ENCODE results near the gene TMEM59L.

DNA sequence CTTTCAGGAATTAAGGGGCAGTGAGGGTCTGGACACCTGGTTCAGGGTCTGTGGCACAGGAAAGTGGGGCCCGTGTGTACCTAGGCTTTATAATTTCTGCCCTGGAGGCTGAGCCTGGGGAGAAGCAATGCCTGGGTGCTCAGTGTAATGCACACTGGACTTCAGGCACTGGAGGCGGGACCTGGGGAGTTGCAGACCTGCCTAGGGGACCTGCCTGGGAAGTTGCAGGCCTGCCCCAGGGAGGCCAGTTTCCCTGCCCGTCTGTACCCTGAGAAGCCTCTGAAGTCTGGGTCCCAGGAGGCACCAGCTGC lies 2.5 kb upstream of the TMEM59L start:
- TF ChIP-seq CTCF (IDR thresholded peaks at IDR 0.05): no peak
- TF ChIP-seq POLR2A (IDR thresholded peaks at IDR 0.05): no peak

All from adrenal gland (tissue), 5 donors.